ENCODE data around the gene GAD2.

DNA sequence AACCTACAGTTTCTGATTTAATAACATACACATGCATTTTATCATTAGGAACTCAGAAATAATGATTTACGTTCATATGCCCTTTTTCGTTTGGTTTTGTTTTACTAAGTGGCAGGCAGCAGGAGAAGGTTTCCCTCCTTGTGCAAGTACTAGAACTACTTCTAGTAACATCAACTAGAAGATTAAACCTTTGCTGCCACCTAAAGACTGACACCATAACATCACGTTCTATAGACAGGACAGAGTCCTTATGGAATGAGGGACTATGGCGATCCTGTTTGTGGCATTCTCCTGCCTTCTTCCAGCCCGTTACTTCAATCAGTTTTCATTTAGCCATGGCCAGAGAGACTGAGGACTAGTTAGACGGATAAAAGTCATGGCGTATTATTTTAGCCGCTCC, 53.2 kb downstream of the GAD2 start:
- TF ChIP-seq, protein P1, sequence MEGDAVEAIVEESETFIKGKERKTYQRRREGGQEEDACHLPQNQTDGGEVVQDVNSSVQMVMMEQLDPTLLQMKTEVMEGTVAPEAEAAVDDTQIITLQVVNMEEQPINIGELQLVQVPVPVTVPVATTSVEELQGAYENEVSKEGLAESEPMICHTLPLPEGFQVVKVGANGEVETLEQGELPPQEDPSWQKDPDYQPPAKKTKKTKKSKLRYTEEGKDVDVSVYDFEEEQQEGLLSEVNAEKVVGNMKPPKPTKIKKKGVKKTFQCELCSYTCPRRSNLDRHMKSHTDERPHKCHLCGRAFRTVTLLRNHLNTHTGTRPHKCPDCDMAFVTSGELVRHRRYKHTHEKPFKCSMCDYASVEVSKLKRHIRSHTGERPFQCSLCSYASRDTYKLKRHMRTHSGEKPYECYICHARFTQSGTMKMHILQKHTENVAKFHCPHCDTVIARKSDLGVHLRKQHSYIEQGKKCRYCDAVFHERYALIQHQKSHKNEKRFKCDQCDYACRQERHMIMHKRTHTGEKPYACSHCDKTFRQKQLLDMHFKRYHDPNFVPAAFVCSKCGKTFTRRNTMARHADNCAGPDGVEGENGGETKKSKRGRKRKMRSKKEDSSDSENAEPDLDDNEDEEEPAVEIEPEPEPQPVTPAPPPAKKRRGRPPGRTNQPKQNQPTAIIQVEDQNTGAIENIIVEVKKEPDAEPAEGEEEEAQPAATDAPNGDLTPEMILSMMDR (IDR thresholded peaks at IDR 0.05), result no peak
- no peak for TF ChIP-seq POLR2A (IDR thresholded peaks at IDR 0.05)

Data from tibial nerve (tissue), 3 donors.